ENCODE data around the gene OLFML3. TPM values are rescaled to one million over a fixed set of nuclear protein-coding genes. Genes with fewer than 3 reads are reported as not detected.

Gene OLFML3
- total RNA-seq, 1 experiment from 2014 or later: 0.52 TPM

DNA sequence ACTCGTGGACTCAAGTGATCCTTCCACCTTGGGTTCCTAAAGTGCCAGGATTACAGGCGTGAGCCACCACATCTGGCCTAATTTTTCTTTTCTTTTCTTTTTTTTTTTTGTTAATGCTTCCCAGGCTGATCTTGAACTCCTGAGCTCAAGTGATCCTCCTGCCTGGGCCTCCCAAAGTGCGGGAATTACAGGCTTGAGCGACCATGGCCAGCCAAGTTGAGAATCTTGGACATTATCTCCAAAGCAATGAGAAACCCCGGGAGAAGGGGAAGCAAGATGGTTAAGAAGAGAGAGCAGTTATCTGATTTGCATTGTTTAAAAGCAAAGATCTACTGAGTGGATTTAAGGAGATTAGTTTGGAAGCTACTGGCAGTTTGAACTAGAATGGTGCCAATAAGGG, 41.1 kb upstream of the OLFML3 start:
- peaks cover 24% of the 10 kb centered on the region; the same call in 1 of the 2 replicates for H4K20me1 ChIP-seq (ENCODE audit: insufficient read depth)
- ChIA-PET CTCF (no interaction called here), POLR2A (ENCODE audit: unreplicated experiment) (no interaction called here)
- peaks cover 26% of the 10 kb centered on the region for H3K36me3 ChIP-seq (ENCODE audit: low read depth)
- H2AFZ ChIP-seq: no peak overlapping the region
- H3K4me2 ChIP-seq: no peak overlapping the region
- TF ChIP-seq, protein P1, sequence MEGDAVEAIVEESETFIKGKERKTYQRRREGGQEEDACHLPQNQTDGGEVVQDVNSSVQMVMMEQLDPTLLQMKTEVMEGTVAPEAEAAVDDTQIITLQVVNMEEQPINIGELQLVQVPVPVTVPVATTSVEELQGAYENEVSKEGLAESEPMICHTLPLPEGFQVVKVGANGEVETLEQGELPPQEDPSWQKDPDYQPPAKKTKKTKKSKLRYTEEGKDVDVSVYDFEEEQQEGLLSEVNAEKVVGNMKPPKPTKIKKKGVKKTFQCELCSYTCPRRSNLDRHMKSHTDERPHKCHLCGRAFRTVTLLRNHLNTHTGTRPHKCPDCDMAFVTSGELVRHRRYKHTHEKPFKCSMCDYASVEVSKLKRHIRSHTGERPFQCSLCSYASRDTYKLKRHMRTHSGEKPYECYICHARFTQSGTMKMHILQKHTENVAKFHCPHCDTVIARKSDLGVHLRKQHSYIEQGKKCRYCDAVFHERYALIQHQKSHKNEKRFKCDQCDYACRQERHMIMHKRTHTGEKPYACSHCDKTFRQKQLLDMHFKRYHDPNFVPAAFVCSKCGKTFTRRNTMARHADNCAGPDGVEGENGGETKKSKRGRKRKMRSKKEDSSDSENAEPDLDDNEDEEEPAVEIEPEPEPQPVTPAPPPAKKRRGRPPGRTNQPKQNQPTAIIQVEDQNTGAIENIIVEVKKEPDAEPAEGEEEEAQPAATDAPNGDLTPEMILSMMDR (conservative IDR thresholded peaks at IDR 0.05): no peak
- TF ChIP-seq EZH2 (IDR thresholded peaks at IDR 0.05; ENCODE audit: low read depth): no peak
- H3K4me1 ChIP-seq (replicated peaks; ENCODE audit: insufficient read depth): 0 out of 2 replicates have a peak, but pooled peaks cover 3% of the 10 kb centered on the region
- H3K27ac ChIP-seq: no peak overlapping the region
- H3K79me2 ChIP-seq (ENCODE audit: low read depth): peaks cover 74% of the 10 kb centered on the region
- H3K9me2 ChIP-seq (ENCODE audit: insufficient read depth): no peaks in the 10 kb centered on the region
- no peak for DNase-seq
- no peaks in the 10 kb centered on the region; the same call in 1 of the 2 replicates for H3F3A ChIP-seq (ENCODE audit: insufficient read depth, low read depth)
- no TSS peak for BruUV-seq (replicated peaks)
- H3K9me3 ChIP-seq (ENCODE audit: insufficient read depth, low read depth): no peaks in the 10 kb centered on the region
- intact Hi-C loops (cut with micrococcal nuclease; ENCODE audit: unreplicated experiment): no loop called here
- no peaks in the 10 kb centered on the region for H3K27me3 ChIP-seq (ENCODE audit: insufficient read depth, low read depth)
- H3K4me3 ChIP-seq: no peak overlapping the region

DNA sequence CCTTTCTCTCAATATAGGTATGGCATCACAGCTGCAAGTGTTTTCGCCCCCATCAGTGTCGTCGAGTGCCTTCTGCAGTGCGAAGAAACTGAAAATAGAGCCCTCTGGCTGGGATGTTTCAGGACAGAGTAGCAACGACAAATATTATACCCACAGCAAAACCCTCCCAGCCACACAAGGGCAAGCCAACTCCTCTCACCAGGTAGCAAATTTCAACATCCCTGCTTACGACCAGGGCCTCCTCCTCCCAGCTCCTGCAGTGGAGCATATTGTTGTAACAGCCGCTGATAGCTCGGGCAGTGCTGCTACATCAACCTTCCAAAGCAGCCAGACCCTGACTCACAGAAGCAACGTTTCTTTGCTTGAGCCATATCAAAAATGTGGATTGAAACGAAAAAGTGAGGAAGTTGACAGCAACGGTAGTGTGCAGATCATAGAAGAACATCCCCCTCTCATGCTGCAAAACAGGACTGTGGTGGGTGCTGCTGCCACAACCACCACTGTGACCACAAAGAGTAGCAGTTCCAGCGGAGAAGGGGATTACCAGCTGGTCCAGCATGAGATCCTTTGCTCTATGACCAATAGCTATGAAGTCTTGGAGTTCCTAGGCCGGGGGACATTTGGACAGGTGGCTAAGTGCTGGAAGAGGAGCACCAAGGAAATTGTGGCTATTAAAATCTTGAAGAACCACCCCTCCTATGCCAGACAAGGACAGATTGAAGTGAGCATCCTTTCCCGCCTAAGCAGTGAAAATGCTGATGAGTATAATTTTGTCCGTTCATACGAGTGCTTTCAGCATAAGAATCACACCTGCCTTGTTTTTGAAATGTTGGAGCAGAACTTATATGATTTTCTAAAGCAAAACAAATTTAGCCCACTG, 38.7 kb upstream of the OLFML3 start:
- Histone ChIP-seq H3F3A (ENCODE audit: insufficient read depth, low read depth) (no peaks in the 10 kb centered on the region; the same call in 1 of the 2 replicates), H3K36me3 (ENCODE audit: low read depth) (peaks cover 34% of the 10 kb centered on the region), H3K4me1 (replicated peaks; ENCODE audit: insufficient read depth) (0 out of 2 replicates have a peak, but pooled peaks cover 3% of the 10 kb centered on the region), H3K27ac (no peak overlapping the region), H3K4me3 (no peak overlapping the region), H3K79me2 (ENCODE audit: low read depth) (peaks cover 64% of the 10 kb centered on the region), H3K9me2 (ENCODE audit: insufficient read depth) (no peaks in the 10 kb centered on the region), H3K4me2 (no peak overlapping the region), H3K9me3 (ENCODE audit: insufficient read depth, low read depth) (no peaks in the 10 kb centered on the region), H2AFZ (no peak overlapping the region), H4K20me1 (ENCODE audit: insufficient read depth) (peaks cover 16% of the 10 kb centered on the region; the same call in 1 of the 2 replicates), H3K27me3 (ENCODE audit: insufficient read depth, low read depth) (no peaks in the 10 kb centered on the region)
- intact Hi-C loops (cut with micrococcal nuclease; ENCODE audit: unreplicated experiment): loop anchor here (5.0 kb wide), 1 partner anchor 178 kb away; no protein-coding TSS in a partner anchor
- no peak for DNase-seq
- TF ChIP-seq EZH2 (IDR thresholded peaks at IDR 0.05; ENCODE audit: low read depth): no peak
- TF ChIP-seq, protein P1 (conservative IDR thresholded peaks at IDR 0.05): no peak
- ChIA-PET CTCF (no interaction called here), POLR2A (ENCODE audit: unreplicated experiment) (no interaction called here)
- BruUV-seq (replicated peaks): no TSS peak

DNA sequence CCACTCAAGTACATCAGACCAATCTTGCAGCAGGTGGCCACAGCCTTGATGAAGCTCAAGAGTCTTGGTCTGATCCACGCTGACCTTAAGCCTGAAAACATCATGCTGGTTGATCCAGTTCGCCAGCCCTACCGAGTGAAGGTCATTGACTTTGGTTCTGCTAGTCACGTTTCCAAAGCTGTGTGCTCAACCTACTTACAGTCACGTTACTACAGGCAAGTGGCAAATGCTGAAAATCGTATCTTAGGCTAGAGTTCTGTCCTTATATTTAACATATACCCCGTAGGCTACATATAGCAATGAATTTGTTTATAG, 38.1 kb upstream of the OLFML3 start:
- intact Hi-C loops (cut with micrococcal nuclease; ENCODE audit: unreplicated experiment): loop anchor here (5.0 kb wide), 1 partner anchor 179 kb away; no protein-coding TSS in a partner anchor
- no peaks in the 10 kb centered on the region for H3K9me2 ChIP-seq (ENCODE audit: insufficient read depth)
- 0 out of 2 replicates have a peak, but pooled peaks cover 3% of the 10 kb centered on the region for H3K4me1 ChIP-seq (replicated peaks; ENCODE audit: insufficient read depth)
- no peak for TF ChIP-seq EZH2 (IDR thresholded peaks at IDR 0.05; ENCODE audit: low read depth)
- TF ChIP-seq, protein P1 (conservative IDR thresholded peaks at IDR 0.05): no peak
- H3K4me3 ChIP-seq: no peak overlapping the region
- no peaks in the 10 kb centered on the region for H3K9me3 ChIP-seq (ENCODE audit: insufficient read depth, low read depth)
- no peak overlapping the region for H2AFZ ChIP-seq
- peaks cover 12% of the 10 kb centered on the region; the same call in 1 of the 2 replicates for H4K20me1 ChIP-seq (ENCODE audit: insufficient read depth)
- POLR2A ChIA-PET (ENCODE audit: unreplicated experiment): no interaction called here
- H3K4me2 ChIP-seq: no peak overlapping the region
- no TSS peak for BruUV-seq (replicated peaks)
- peaks cover 63% of the 10 kb centered on the region for H3K79me2 ChIP-seq (ENCODE audit: low read depth)
- DNase-seq: no peak
- no peak overlapping the region for H3K27ac ChIP-seq
- H3F3A ChIP-seq (ENCODE audit: insufficient read depth, low read depth): no peaks in the 10 kb centered on the region; the same call in 1 of the 2 replicates
- peaks cover 34% of the 10 kb centered on the region for H3K36me3 ChIP-seq (ENCODE audit: low read depth)
- H3K27me3 ChIP-seq (ENCODE audit: insufficient read depth, low read depth): no peaks in the 10 kb centered on the region
- CTCF ChIA-PET: no interaction called here
